ENCODE measurements around the gene CFAP99. TPM values are rescaled to one million over a fixed set of nuclear protein-coding genes. Genes with fewer than 3 reads are reported as not detected.
A peak's percentile ranks its signal among the peaks of the same experiment; 100 is the strongest.

The CFAP99 gene
- total and polyA plus RNA-seq, 2 of the 4 experiments (the other 2 are of a cell fraction) = not detected

- H3K4me3 ChIP-seq (ENCODE audit: insufficient read depth, low read depth, low read length) = no peak overlapping the region
- H3K36me3 ChIP-seq (ENCODE audit: control insufficient read depth, insufficient read depth, low read length) = peaks cover 14% of the 10 kb centered on the region
- H4K8ac ChIP-seq (ENCODE audit: low read depth in 2 of 2, low read length in 2 of 2) = no peak overlapping the region
- in situ Hi-C loops (cut with MboI; ENCODE audit: low sequenced_read_pairs) = no loop called here
- no peaks in the 10 kb centered on the region for H3K4me1 ChIP-seq (ENCODE audit: control insufficient read depth, insufficient read depth, low read length)
- H2BK15ac ChIP-seq (ENCODE audit: low read depth, low read length) = no peak overlapping the region
- no peak overlapping the region for H2BK5ac ChIP-seq (ENCODE audit: low read depth, low read length, poor library complexity, severe bottlenecking)
- H3K9me1 ChIP-seq (ENCODE audit: insufficient read depth, low read length) = 0 out of 2 replicates have a peak, but pooled peaks cover 5% of the 10 kb centered on the region
- no peak overlapping the region for H3K4ac ChIP-seq (ENCODE audit: low read depth, low read length)
- dilution Hi-C loops (cut with HindIII; ENCODE audit: low sequenced_read_pairs, unreplicated experiment) = no loop called here
- no peak overlapping the region for H2AK5ac ChIP-seq (ENCODE audit: low read depth, low read length)
- peaks cover 2% of the 10 kb centered on the region; the same call in 1 of the 2 replicates for H3K9me3 ChIP-seq (ENCODE audit: control insufficient read depth, insufficient read depth, low read length)
- H2AK9ac ChIP-seq (replicated peaks; ENCODE audit: low read depth, low read length, poor library complexity) = no peak overlapping the region
- BruUV-seq (replicated peaks) = no TSS peak
- intact Hi-C loops (cut with micrococcal nuclease) = no loop called here
- H3K14ac ChIP-seq (replicated peaks; ENCODE audit: low read depth, low read length) = no peak overlapping the region
- H2BK120ac ChIP-seq (ENCODE audit: low read depth, low read length) = no peak overlapping the region
- ChIA-PET CTCF (no interaction called here), POLR2A (ENCODE audit: unreplicated experiment) (no interaction called here)
- no peak overlapping the region for H3K9ac ChIP-seq (ENCODE audit: low read depth, low read length)
- ATAC-seq (ENCODE audit: low read depth) (no peak), DNase-seq (peak; percentile 54)
- no peak overlapping the region for H3K18ac ChIP-seq (ENCODE audit: low read depth, low read length)
- H4K91ac ChIP-seq (ENCODE audit: insufficient read depth, low read depth, low read length) = no peak overlapping the region
- H3K4me2 ChIP-seq (ENCODE audit: low read depth, low read length) = no peak overlapping the region
- no CpG with 5 or more reads among the region's 4 CpGs for WGBS, 2 experiments (ENCODE audit: extremely low coverage in 2 of 2, insufficient read length in 1 of 2)
- H3K56ac ChIP-seq (ENCODE audit: extremely low read depth, insufficient read depth, low read length) = no peak overlapping the region
- TF ChIP-seq NFE2L2 (IDR thresholded peaks at IDR 0.05; ENCODE audit: low read depth, low read length) = peak; percentile 48; the same call in 1 of the 2 replicates
- TF ChIP-seq RFX5 (IDR thresholded peaks at IDR 0.05; ENCODE audit: low read depth, low read length) = no peak
- H3K27me3 ChIP-seq (ENCODE audit: control insufficient read depth, insufficient read depth, low read length) = no peaks in the 10 kb centered on the region
- H2BK20ac ChIP-seq (ENCODE audit: low read depth, low read length) = no peak overlapping the region
- H3K27ac ChIP-seq (ENCODE audit: insufficient read depth, low read length) = no peak overlapping the region
- no peak overlapping the region for H4K5ac ChIP-seq (ENCODE audit: low read depth, low read length)
- peaks cover 9 to 22% of the 10 kb centered on the region in 2 experiments for H3K79me1 ChIP-seq (ENCODE audit: low read depth in 1 of 2, low read length in 2 of 2)
- H2AFZ ChIP-seq (replicated peaks; ENCODE audit: low read length, poor library complexity) = no peak overlapping the region
- H3K23ac ChIP-seq (ENCODE audit: low read depth, low read length) = no peak overlapping the region
- peaks cover 76% of the 10 kb centered on the region for H4K20me1 ChIP-seq (ENCODE audit: insufficient read depth, low read length)
Observed at GRCh38 chr4:2472187-2472586, 53.4 kb downstream of the CFAP99 start.

All from IMR-90 (cell line).